ENCODE data around the gene PITX2. TPM values are rescaled to one million over a fixed set of nuclear protein-coding genes. Genes with fewer than 3 reads are reported as not detected.
A peak's percentile ranks its signal among the peaks of the same experiment; 100 is the strongest.

The PITX2 gene
- total RNA-seq, 1 donor from 2014 or later = 0.26 TPM

GRCh38 chr4:110623718-110624397 lies 981 bp upstream of the PITX2 start:
- no peak for TF ChIP-seq CTCF (IDR thresholded peaks at IDR 0.05; ENCODE audit: insufficient read depth, low read length, severe bottlenecking)
- H3K27me3 ChIP-seq (ENCODE audit: control insufficient read depth, insufficient read depth, low read length) = peaks cover 82% of the 10 kb centered on the region
- no peak for DNase-seq (ENCODE audit: low read depth)
- FAIRE-seq = no peak
- H3K4me3 ChIP-seq (ENCODE audit: low read depth, low read length) = no peak overlapping the region
- H3K36me3 ChIP-seq (ENCODE audit: control insufficient read depth, insufficient read depth, low read length) = no peaks in the 10 kb centered on the region

GRCh38 chr4:110621839-110622751 lies 782 bp downstream of the PITX2 start:
- FAIRE-seq = no peak
- TF ChIP-seq CTCF (IDR thresholded peaks at IDR 0.05; ENCODE audit: insufficient read depth, low read length, severe bottlenecking) = no peak
- peaks cover 80% of the 10 kb centered on the region for H3K27me3 ChIP-seq (ENCODE audit: control insufficient read depth, insufficient read depth, low read length)
- H3K4me3 ChIP-seq (ENCODE audit: low read depth, low read length) = peak overlapping the region; percentile 24
- no peaks in the 10 kb centered on the region for H3K36me3 ChIP-seq (ENCODE audit: control insufficient read depth, insufficient read depth, low read length)
- no peak for DNase-seq (ENCODE audit: low read depth)

GRCh38 chr4:110621328-110621812 lies 1.5 kb downstream of the PITX2 start:
- no peak for FAIRE-seq
- peaks cover 81% of the 10 kb centered on the region for H3K27me3 ChIP-seq (ENCODE audit: control insufficient read depth, insufficient read depth, low read length)
- no peak for TF ChIP-seq CTCF (IDR thresholded peaks at IDR 0.05; ENCODE audit: insufficient read depth, low read length, severe bottlenecking)
- no peak for DNase-seq (ENCODE audit: low read depth)
- H3K4me3 ChIP-seq (ENCODE audit: low read depth, low read length) = no peak overlapping the region
- H3K36me3 ChIP-seq (ENCODE audit: control insufficient read depth, insufficient read depth, low read length) = no peaks in the 10 kb centered on the region

DNA sequence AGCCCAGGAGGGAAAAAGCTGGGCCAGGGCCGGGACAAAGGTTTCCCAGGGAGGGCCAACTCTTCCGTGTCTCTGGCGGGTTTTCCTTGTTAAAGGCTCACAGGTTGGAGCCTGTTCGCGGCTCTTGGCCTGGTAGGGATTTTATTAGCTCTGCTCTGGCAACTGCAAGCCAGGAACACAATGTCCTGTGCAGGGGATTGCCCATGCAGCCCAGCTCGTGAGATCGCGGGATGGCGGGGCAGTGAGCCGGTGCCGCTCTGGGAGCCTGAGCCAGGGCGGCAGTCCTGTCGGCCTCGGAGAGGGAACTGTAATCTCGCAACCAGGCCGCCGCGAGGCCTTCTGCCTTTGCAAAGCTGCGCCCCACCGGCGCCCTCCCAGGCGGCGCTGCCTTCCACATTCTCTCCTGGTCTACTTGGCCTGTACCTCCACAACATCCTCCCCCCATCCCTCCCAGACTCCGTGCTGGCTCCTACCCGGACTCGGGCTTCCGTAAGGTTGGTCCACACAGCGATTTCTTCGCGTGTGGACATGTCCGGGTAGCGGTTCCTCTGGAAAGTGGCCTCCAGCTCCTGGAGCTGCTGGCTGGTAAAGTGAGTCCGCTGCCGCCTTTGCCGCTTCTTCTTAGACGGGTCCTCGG lies 2.1 kb downstream of the PITX2 start:
- Histone ChIP-seq H3K4me3 (ENCODE audit: low read depth, low read length) (no peak overlapping the region), H3K27me3 (ENCODE audit: control insufficient read depth, insufficient read depth, low read length) (peaks cover 81% of the 10 kb centered on the region), H3K36me3 (ENCODE audit: control insufficient read depth, insufficient read depth, low read length) (no peaks in the 10 kb centered on the region)
- no peak for DNase-seq (ENCODE audit: low read depth)
- TF ChIP-seq CTCF (IDR thresholded peaks at IDR 0.05; ENCODE audit: insufficient read depth, low read length, severe bottlenecking) = no peak
- FAIRE-seq = no peak

DNA sequence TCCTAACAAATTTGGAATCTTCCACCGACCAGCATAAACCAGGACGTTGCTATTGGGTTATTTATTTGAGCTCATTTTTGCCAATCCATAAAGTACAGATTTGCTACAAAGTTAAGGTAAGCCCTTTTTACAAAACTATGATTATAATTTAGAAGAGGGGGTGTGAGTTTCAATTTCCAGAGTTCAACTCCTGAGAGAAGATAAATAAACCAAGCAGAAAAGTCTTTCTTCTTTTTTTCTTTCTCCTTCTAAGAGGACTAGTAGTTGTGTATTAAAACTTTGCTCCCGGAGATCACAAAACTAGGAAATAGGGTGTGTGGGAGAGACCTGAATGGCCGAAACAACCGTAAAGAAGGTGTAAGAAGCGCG lies 2.6 kb downstream of the PITX2 start:
- FAIRE-seq (no peak), DNase-seq (ENCODE audit: low read depth) (no peak)
- Histone ChIP-seq H3K4me3 (ENCODE audit: low read depth, low read length) (no peak overlapping the region), H3K36me3 (ENCODE audit: control insufficient read depth, insufficient read depth, low read length) (no peaks in the 10 kb centered on the region), H3K27me3 (ENCODE audit: control insufficient read depth, insufficient read depth, low read length) (peaks cover 83% of the 10 kb centered on the region)
- TF ChIP-seq CTCF (IDR thresholded peaks at IDR 0.05; ENCODE audit: insufficient read depth, low read length, severe bottlenecking) = no peak
